ENCODE measurements around the gene RBMS2.
A peak's percentile ranks its signal among the peaks of the same experiment; 100 is the strongest.

Gene RBMS2

DNA sequence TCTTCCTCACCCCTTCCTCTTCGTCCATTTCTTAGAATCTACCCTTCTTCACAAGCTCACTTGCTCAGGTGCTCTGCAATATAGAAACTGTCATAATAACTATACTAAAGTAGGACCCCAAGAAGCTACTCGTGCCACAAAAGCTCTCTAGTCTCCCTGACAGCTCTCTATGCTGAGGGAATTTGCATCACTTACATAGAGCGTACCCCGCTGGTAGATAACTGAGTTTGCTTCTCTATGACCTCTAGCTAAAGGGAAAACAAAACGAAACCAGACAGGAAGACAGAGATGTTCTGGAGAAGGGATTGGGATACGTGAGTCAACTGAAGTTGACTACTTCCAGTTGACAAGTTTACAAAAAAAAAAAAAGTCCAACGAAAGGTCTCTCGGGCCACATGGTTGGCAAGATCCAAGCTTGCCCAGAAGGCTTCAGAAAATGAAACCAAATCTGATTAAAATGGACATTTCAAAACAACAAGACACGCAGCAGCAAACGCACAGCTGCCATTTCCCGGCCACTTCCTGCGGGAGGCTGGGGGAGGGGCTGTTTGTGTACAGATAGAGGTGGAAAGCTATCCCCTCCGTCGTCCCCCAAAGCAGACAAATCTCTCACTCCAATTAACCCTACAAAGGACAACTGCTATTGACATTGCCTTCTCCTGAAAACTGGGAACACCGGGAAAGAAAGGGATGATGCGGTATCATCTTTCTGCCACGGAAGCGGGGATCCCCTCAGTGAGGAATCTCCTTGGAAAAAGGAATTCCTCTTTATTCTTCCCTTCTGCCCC is 107.2 kb downstream of the RBMS2 start:
- TF ChIP-seq GATA1 (IDR thresholded peaks at IDR 0.05; ENCODE audit: low read depth, low read length) = no peak
- no peak for TF ChIP-seq POLR2A (IDR thresholded peaks at IDR 0.05; ENCODE audit: low read length)
- DNase-seq = peak; percentile 60 to 72

DNA sequence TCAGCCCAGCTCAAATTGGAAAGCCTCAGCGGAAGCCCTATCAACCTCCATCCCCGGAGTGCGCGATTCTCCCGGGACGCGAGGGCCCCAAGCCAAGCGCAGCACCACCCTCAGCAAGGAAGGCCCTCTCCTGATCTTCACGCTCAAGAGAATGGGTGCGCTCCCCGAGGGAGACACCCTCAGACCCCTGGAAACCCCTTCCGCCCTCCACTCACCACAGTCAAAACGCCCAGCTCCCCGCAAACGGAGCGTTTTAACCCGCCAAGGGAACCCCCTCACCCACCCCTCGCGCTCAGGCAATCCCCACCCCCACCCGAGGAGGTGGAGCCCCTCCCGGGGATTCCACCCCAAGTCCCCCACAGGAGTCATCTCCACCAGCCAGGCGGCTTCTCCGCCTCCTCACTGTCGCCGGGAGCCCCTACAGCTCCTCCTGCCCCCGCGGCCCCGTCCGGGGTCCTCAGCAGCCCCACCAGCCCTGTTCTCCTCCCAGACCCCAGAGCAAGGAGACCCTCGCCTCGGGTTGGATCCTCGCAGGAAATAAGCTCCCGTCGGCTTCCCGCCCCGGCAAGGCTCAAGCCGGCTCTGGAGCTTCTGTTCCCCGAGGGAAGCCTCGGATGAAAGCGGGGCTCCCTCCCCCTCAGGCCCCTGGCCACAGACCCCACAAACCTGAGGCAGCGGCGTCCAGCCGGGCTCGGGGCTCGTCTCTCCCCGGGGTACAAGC is 108.0 kb downstream of the RBMS2 start:
- TF ChIP-seq GATA1 (IDR thresholded peaks at IDR 0.05; ENCODE audit: low read depth, low read length) = no peak
- TF ChIP-seq POLR2A (IDR thresholded peaks at IDR 0.05; ENCODE audit: low read length) = no peak

DNA sequence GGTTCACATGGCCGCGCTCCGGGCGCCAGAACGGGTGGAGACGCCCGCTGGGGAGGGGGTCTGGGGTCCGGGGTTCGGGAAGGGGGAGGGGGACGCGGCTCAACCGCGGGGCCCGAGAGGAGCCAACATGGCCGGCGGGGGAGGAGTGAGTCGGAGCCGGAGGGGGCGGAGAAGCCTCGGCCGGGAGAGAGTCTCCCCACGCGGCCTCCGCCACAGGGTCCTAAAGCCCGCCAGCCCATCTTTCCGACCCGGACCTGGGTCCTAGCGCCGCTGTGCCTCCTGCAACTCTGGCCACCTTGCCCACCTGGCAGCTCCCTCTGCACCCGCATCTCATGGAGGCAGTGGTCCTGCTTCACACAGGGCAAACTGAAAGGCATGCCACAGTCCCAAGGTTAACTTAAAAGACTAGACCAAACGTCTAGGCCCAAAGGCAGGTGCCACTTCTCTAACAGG is 108.6 kb downstream of the RBMS2 start, which contains the start of gene BAZ2A:
BAZ2A (minus strand) TSS at position 147 of the 453 bp plus-strand sequence. CDS start 12,796 bp downstream, outside the sequence.
- no peak for TF ChIP-seq GATA1 (IDR thresholded peaks at IDR 0.05; ENCODE audit: low read depth, low read length)
- TF ChIP-seq POLR2A (IDR thresholded peaks at IDR 0.05; ENCODE audit: low read length) = no peak
- DNase-seq = peak; percentile 87 to 90

More for the DNA sequence above, 108.0 kb downstream of the RBMS2 start:
- DNase-seq = peak; percentile 32 to 57

DNA sequence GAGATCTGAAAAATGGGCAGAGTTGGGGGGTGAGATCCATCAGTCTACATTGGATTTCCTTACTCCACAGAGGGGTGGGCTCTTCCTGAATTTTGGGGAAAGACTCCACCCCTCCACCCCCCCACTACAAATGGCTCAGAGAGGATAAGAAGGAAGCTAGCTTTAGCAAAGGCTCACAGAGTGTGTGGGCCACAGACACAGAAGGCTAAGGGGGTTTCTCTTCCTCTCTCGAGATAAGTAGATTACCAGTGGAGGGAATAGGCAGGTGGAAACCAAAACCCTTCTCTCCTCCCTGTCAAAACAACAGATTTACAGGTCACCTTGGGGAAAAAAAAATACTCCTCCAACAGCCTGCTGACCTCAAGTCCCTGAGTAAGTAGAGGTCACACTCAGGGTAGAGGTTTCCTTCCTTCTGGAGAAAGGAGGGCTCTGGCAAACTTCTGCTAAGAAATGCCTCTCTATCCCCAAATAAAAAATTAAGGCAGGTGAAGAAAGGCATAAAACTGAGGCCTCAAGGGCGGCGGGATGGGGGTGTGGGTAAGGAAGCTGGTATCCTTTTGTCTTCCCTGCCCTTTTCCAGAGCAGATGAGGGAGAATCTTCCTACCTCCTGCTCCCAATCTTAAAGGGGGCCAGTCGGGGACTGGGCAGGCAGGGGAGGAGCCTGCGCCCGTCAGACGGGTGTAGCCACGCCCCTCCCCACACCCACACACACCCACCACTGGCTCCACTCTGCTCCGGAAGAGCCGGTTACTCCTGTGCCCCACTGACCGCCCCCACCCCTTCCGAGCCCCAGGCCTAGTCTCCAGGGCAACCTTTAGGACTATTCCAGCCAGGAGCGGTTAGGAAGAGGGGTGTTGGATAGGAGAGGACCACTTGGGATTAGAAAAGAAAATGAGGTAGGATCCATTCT is 110.4 kb downstream of the RBMS2 start:
- peak; percentile 77 to 86 for DNase-seq
- TF ChIP-seq POLR2A (IDR thresholded peaks at IDR 0.05; ENCODE audit: low read length) = no peak
- no peak for TF ChIP-seq GATA1 (IDR thresholded peaks at IDR 0.05; ENCODE audit: low read depth, low read length)

DNA sequence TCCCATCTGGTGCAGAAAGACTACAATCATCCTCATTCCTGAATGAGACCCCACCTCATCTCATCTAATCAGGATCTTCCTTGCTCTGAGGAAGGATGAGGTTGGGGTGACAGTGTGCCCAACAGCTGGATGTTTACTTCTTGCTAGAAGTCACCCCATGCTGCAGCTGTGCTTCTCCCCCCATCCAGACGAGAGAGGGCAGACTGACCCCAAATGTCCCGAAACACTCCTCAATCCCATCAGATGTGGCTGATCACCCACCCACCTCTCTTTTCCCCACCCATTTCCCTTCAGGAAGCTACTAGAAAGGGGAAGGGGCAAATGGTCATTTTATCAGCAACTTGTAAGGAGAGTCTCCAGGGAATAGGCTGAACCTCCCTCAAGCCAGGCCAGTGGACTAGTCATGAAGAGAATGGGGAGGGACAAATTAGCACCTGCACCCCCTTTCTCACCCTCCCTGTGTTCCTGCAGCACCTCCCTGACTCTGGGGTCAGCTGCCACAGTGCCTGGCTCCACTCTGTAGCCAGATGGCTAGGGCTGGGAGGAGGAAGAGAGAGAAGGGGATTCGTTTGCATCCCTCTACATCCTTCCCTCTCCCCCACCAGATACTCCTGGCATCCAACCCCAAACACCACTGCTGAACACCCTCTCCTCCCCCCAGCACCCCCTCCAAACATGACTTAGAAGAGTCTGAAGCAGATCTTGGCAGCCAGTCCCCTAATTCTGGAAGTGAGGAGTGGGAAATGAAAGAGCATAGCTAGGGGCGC is 111.3 kb downstream of the RBMS2 start:
- DNase-seq = peak; percentile 23 to 49
- TF ChIP-seq GATA1 (IDR thresholded peaks at IDR 0.05; ENCODE audit: low read depth, low read length) (no peak), POLR2A (IDR thresholded peaks at IDR 0.05; ENCODE audit: low read length) (no peak)

DNA sequence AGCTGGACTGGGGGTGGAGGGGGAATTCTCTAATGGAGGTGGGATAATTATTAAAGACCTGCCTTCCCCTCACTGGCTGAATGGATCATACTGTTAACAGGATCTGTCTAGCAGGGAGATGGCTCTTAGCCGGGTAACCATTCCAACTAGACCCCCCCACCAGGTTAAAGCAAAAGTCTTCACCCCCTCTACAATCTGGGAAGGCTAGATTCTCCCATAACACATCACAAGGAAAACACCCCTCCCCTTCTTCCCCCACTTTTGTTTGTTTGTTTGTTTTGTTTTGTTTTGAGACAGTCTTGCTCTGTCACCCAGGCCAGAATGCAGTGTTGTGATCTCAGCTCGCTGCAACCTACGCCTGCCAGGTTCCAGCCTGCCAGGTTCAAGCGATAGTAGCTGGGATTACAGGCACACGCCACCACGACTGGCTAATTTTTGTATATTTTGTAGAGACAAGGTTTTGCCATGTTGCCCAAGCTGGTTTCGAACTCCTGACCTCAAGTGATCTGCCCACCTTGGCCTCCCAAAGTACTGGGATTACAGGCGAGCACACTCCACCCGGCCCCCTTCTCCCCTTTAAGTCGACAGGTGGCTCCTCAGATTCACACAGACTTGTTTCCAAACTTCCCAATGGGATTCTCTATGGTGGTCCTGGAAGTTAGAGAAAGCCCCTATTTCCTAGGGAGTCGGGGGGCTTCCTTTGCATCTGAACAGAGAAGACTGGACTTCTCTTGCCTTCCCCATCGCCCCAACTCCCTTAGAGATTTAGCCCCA is 112.0 kb downstream of the RBMS2 start:
- no peak for TF ChIP-seq POLR2A (IDR thresholded peaks at IDR 0.05; ENCODE audit: low read length)
- peak in 1 of 2 experiments; percentile 35 for DNase-seq

DNA sequence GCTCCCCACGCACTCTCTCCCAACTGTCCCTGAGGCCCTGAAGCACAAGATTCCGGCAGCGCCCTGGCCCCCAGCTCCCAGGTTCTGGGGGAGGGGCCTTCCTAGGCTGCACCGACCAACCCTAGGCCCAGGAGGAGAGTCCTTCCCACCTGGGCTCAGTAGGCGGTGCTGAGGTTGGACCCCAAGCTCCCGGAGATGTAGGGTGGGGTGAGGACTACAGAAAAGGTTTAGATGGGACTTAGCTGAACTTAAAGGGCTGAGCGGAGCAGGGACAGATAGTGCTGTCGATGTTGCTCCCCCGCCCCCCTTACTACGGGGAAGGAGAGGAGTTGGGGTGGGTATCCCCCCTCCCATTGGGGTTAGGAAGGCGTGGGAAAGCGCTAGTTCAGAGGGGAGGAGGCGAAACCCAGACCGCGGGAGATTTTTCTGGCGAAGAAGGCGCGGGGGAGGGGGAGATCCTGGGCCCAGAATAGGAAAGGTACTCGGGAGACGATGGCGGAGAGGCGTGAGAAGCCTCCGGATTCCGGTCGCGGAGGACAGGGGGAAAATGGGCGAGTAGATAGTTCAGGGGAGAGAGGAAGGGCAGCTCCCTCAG is 112.7 kb downstream of the RBMS2 start:
- DNase-seq = peak; percentile 38 to 61
- TF ChIP-seq GATA1 (IDR thresholded peaks at IDR 0.05; ENCODE audit: low read depth, low read length) (no peak), POLR2A (IDR thresholded peaks at IDR 0.05; ENCODE audit: low read length) (no peak)

DNA sequence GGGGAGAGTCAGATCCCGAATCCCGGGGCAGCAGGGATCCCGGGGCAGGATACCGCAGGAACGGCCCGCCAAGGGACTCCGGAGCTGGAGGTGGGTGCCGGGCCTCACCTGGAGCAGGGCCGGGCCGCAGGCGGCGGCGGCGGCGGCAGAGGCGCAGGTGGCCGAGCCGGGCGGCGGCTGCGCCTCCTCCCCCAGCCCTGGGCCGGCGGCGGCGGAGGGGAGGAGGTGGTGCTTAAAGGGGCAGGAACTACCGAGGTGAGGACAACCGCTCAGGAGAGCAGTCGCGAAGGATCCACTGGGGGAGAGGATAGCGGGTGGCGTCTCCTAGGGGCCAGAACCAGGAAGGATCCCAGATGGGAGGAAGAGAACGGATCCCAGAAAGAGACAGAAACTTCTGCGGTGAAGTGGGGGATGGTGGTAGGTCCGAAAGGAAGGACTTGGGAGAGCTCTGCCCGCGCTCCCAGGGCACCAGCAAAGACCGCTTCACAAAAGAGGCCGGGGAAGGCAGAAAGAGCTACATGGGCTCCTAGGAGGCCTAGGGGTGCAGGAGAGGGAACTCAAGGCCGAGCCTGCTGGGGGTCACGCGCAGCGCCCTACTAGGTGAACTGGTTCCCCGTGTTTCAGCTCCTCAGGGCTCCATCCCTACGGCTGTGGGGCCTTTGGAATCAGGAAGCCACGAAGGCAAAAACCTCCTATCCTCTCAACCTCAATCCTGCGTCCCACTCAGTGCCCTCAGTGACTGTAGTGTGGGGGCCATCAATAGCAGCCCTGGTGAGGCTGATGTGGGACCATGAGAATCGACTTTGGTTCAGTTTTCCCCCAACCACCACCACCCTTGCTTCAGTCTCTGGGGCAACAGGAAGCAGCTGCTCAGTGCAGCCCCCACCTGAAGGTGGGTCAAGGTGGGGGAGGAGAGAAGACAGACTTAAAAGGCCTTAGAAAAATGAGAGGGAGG is 113.5 kb downstream of the RBMS2 start:
- peak; percentile 72 to 86 for DNase-seq
- no peak for TF ChIP-seq GATA1 (IDR thresholded peaks at IDR 0.05; ENCODE audit: low read depth, low read length)
- TF ChIP-seq POLR2A (IDR thresholded peaks at IDR 0.05; ENCODE audit: low read length) = peak; percentile 52

DNA sequence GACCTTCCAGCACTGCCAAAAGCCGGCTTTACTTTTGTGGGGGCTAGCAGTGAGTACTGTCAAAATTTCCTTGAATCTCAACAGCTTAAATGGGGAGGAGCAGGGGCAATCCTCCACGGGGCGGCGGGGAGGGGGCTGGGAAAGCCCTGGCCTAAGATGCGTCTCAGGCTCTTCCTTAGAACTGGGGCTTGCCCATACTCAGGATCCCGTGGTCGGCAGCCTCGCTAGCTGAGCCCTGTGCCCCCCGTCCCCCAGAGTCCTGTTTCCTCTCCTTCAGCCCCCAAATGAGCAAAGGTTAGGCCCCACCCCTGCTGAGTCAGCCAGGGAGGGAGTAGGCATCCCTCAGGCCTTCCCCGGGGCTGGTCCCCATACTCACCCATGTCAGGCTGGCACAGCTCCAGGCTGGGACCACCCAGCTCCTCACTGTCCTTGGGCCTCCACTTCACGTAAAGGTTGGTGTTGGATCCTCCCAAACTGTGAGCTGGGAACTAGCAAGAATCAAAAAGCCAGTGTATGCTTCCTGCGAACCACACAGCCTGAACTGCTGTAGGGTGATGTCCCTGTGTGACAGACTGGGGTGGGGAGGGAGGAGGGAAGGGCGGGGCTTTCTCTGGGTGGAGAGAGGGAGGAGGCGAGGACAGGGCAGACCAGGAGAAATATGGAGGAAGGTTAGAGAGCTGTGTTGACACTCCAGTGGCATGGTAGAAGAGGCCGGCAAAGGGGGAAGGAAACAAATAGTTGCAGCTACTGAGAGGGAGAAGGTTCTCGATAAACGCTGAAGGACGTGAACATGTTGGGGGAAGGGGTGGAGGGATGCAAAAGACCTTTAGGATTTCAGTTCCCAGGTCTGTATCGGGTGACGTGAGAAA is 114.4 kb downstream of the RBMS2 start:
- peak; percentile 91 to 94 for DNase-seq
- TF ChIP-seq GATA1 (IDR thresholded peaks at IDR 0.05; ENCODE audit: low read depth, low read length) = no peak
- TF ChIP-seq POLR2A (IDR thresholded peaks at IDR 0.05; ENCODE audit: low read length) = peak; percentile 72
